AG09309 (cell line): ENCODE measurements around the gene TESK1.
"Not testable (repeated sequence)": the region's sequence is repeated elsewhere in the genome, so short reads cannot be mapped to it uniquely, and the experiment has no call there.

Experiments
- DNase-seq: peaks from one replicate; pipeline ENCODE4 v3.0.0-alpha.2; 2010; ENCODE audit warnings: low read depth
- H3K4me3 ChIP-seq: 2 replicates; pipeline ENCODE4 v1.5.1; 2011; ENCODE audit warnings: mild to moderate bottlenecking, low read depth, low read length, moderate library complexity; ENCODE audit not compliant: control insufficient read depth
- CTCF ChIP-seq: IDR thresholded peaks from 2 replicates; pipeline ENCODE4 v1.5.1; 2011; ENCODE audit warnings: mild to moderate bottlenecking, low read depth, low read length, inconsistent platforms; ENCODE audit not compliant: insufficient read depth, control insufficient read depth; ENCODE audit errors: missing control alignments

Gene TESK1

GRCh38 chr9:35608221-35608620, 3.2 kb downstream of the TESK1 start:
- TF ChIP-seq CTCF = no peak

GRCh38 chr9:35609001-35609819, 4.1 kb downstream of the TESK1 start:
- no peak for DNase-seq
- H3K4me3 ChIP-seq = no peak overlapping the region
- no peak for TF ChIP-seq CTCF

More at GRCh38 chr9:35608221-35608620, 3.2 kb downstream of the TESK1 start:
- no peak overlapping the region for H3K4me3 ChIP-seq
- no peak for DNase-seq

GRCh38 chr9:35609820-35610163, 4.7 kb downstream of the TESK1 start:
- TF ChIP-seq CTCF = no peak
- no peak for DNase-seq
- no peak overlapping the region for H3K4me3 ChIP-seq

- H3K4me3 ChIP-seq = no peak overlapping the region
- TF ChIP-seq CTCF = peak; percentile 76
- DNase-seq = no peak
These were observed 6.3 kb downstream of the TESK1 start for GRCh38 chr9:35611230-35611797.

- H3K4me3 ChIP-seq = not testable (repeated sequence)
These were observed 7.0 kb downstream of the TESK1 start for GRCh38 chr9:35612066-35612465.

GRCh38 chr9:35612843-35613242, 7.8 kb downstream of the TESK1 start:
- no peak for TF ChIP-seq CTCF
- no peak overlapping the region for H3K4me3 ChIP-seq
- DNase-seq = no peak

More at GRCh38 chr9:35612066-35612465, 7.0 kb downstream of the TESK1 start:
- DNase-seq = not testable (repeated sequence)

GRCh38 chr9:35615981-35616680, 11.1 kb downstream of the TESK1 start:
- no peak for DNase-seq
- no peak for TF ChIP-seq CTCF
- no peak overlapping the region for H3K4me3 ChIP-seq
